ENCODE results near the gene RANBP17. TPM values are rescaled to one million over a fixed set of nuclear protein-coding genes. Genes with fewer than 3 reads are reported as not detected.
"Not testable (repeated sequence)": the region's sequence is repeated elsewhere in the genome, so short reads cannot be mapped to it uniquely, and the experiment has no call there.

Gene RANBP17
- total RNA-seq, 1 experiment from 2014 or later: 6.0 TPM

DNA sequence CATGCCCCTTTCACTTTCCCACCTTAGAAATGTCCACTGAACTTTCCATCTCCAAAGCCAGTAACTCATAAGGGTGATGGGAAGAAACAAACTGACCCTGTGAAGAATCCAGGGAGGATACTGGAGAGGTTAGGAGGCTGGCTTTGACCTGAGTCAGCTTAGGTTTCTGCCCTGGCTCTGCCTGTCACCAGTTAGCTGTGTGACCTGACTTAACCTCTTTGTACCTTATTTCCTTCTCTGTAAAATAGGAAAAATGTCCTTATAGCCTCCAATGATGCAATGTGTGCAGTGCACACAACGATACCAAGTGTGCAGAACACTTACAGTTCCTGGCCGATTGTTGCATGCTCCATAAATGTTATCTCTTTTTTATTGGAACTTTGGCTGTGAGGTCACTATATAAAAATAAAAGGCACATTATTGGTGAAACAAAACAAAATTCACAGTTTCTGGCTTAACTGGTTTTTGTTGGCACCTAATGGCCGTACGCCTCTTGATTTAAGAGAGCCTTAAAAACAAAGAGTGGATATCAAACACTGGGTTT, 40.5 kb upstream of the RANBP17 start:
- Histone ChIP-seq H3K9me3 (ENCODE audit: low read length) (no peaks in the 10 kb centered on the region), H3K4me3 (ENCODE audit: low read length) (no peak overlapping the region), H3F3A (ENCODE audit: low read length, unreplicated experiment) (no peaks in the 10 kb centered on the region), H3K4me1 (ENCODE audit: insufficient read depth, low read length) (no peaks in the 10 kb centered on the region), H2AFZ (ENCODE audit: low read length) (no peak overlapping the region), H4K20me1 (ENCODE audit: low read length) (no peaks in the 10 kb centered on the region), H3K27me3 (ENCODE audit: low read length) (no peaks in the 10 kb centered on the region), H3K9ac (ENCODE audit: low read length) (no peak overlapping the region), H3K27ac (ENCODE audit: low read length) (no peak overlapping the region), H3K36me3 (ENCODE audit: low read depth, low read length) (no peaks in the 10 kb centered on the region), H3K9me2 (replicated peaks; ENCODE audit: low read length) (no peaks in the 10 kb centered on the region), H3K79me2 (ENCODE audit: low read length) (no peaks in the 10 kb centered on the region), H3K4me2 (ENCODE audit: low read length) (no peak overlapping the region)
- TF ChIP-seq, protein P1, sequence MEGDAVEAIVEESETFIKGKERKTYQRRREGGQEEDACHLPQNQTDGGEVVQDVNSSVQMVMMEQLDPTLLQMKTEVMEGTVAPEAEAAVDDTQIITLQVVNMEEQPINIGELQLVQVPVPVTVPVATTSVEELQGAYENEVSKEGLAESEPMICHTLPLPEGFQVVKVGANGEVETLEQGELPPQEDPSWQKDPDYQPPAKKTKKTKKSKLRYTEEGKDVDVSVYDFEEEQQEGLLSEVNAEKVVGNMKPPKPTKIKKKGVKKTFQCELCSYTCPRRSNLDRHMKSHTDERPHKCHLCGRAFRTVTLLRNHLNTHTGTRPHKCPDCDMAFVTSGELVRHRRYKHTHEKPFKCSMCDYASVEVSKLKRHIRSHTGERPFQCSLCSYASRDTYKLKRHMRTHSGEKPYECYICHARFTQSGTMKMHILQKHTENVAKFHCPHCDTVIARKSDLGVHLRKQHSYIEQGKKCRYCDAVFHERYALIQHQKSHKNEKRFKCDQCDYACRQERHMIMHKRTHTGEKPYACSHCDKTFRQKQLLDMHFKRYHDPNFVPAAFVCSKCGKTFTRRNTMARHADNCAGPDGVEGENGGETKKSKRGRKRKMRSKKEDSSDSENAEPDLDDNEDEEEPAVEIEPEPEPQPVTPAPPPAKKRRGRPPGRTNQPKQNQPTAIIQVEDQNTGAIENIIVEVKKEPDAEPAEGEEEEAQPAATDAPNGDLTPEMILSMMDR (conservative IDR thresholded peaks at IDR 0.05; ENCODE audit: low read depth, low read length): no peak
- TF ChIP-seq EZH2phosphoT487 (IDR thresholded peaks at IDR 0.05; ENCODE audit: borderline replicate concordance, low read length) (no peak), EZH2 (IDR thresholded peaks at IDR 0.05; ENCODE audit: low read length, unreplicated experiment) (no peak)
- ATAC-seq: no peak
- intact Hi-C loops (cut with micrococcal nuclease): no loop called here
- CTCF ChIA-PET: no interaction called here
- DNase-seq: no peak
- no TSS peak for BruUV-seq (replicated peaks)
- POLR2A ChIA-PET (ENCODE audit: unreplicated experiment): no interaction called here

DNA sequence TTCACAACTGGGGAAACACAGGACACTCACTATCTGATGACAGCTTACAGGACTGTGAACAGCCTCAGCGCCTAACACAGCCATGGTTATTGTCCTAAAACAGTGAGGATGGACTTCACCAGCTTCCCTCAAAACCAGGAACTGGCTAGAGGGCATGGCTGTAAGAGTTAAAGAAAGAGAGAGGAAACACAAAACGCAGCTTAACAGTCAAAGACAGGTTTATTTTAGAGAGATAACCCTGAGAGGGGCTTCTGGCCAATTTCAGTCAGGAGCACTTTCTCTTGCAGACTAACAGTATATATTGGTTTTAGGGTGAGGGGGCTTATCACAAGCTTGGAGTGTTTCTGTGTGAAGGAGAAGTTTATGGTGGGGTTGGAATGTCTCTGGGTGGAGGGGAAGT, 35.7 kb upstream of the RANBP17 start:
- Histone ChIP-seq H3K4me2 (ENCODE audit: low read length) (no peak overlapping the region), H3K9me3 (ENCODE audit: low read length) (no peaks in the 10 kb centered on the region), H3F3A (ENCODE audit: low read length, unreplicated experiment) (no peaks in the 10 kb centered on the region), H3K79me2 (ENCODE audit: low read length) (no peaks in the 10 kb centered on the region), H3K9ac (ENCODE audit: low read length) (no peak overlapping the region), H3K4me3 (ENCODE audit: low read length) (no peak overlapping the region), H3K4me1 (ENCODE audit: insufficient read depth, low read length) (no peaks in the 10 kb centered on the region), H3K27me3 (ENCODE audit: low read length) (no peaks in the 10 kb centered on the region), H4K20me1 (ENCODE audit: low read length) (no peaks in the 10 kb centered on the region), H3K9me2 (replicated peaks; ENCODE audit: low read length) (no peaks in the 10 kb centered on the region), H3K36me3 (ENCODE audit: low read depth, low read length) (no peaks in the 10 kb centered on the region), H2AFZ (ENCODE audit: low read length) (no peak overlapping the region), H3K27ac (ENCODE audit: low read length) (no peak overlapping the region)
- DNase-seq (no peak), ATAC-seq (no peak)
- no TSS peak for BruUV-seq (replicated peaks)
- CTCF ChIA-PET: no interaction called here
- POLR2A ChIA-PET (ENCODE audit: unreplicated experiment): no interaction called here
- intact Hi-C loops (cut with micrococcal nuclease): no loop called here
- TF ChIP-seq, protein P1 (conservative IDR thresholded peaks at IDR 0.05; ENCODE audit: low read depth, low read length): no peak
- TF ChIP-seq EZH2phosphoT487 (IDR thresholded peaks at IDR 0.05; ENCODE audit: borderline replicate concordance, low read length): no peak
- TF ChIP-seq EZH2 (IDR thresholded peaks at IDR 0.05; ENCODE audit: low read length, unreplicated experiment): no peak

DNA sequence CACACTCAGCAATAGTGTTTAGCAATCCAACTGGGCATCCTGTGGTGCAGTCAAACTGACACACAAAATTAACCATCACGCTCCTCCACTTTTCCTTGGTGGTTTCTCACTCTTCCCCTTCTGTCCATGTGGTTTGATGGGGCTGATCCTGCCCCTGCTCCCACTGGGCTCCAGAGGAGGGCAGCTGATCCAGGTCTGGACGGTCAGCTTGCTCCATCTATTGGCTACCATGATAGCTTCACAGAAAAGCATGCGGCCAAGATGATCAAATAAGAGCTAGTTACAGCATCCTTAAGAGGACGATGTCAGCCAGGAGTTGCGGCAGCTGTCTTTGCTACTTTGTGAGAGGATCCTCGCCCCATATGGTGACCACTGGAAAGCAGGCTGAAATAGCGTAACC, 29.6 kb upstream of the RANBP17 start:
- POLR2A ChIA-PET (ENCODE audit: unreplicated experiment): no interaction called here
- DNase-seq: no peak
- no peaks in the 10 kb centered on the region for H3K9me2 ChIP-seq (replicated peaks; ENCODE audit: low read length)
- no peaks in the 10 kb centered on the region for H3K27me3 ChIP-seq (ENCODE audit: low read length)
- no peak overlapping the region for H3K4me3 ChIP-seq (ENCODE audit: low read length)
- BruUV-seq (replicated peaks): no TSS peak
- H3K4me1 ChIP-seq (ENCODE audit: insufficient read depth, low read length): no peaks in the 10 kb centered on the region
- H3K36me3 ChIP-seq (ENCODE audit: low read depth, low read length): no peaks in the 10 kb centered on the region
- CTCF ChIA-PET: no interaction called here
- H3K9ac ChIP-seq (ENCODE audit: low read length): no peak overlapping the region
- H3K9me3 ChIP-seq (ENCODE audit: low read length): no peaks in the 10 kb centered on the region
- no peak overlapping the region for H3K27ac ChIP-seq (ENCODE audit: low read length)
- H4K20me1 ChIP-seq (ENCODE audit: low read length): no peaks in the 10 kb centered on the region
- intact Hi-C loops (cut with micrococcal nuclease): no loop called here
- no peak for ATAC-seq
- no peak overlapping the region for H2AFZ ChIP-seq (ENCODE audit: low read length)
- no peaks in the 10 kb centered on the region for H3K79me2 ChIP-seq (ENCODE audit: low read length)
- H3K4me2 ChIP-seq (ENCODE audit: low read length): no peak overlapping the region
- no peaks in the 10 kb centered on the region for H3F3A ChIP-seq (ENCODE audit: low read length, unreplicated experiment)
- TF ChIP-seq, protein P1 (conservative IDR thresholded peaks at IDR 0.05; ENCODE audit: low read depth, low read length): no peak
- TF ChIP-seq EZH2phosphoT487 (IDR thresholded peaks at IDR 0.05; ENCODE audit: borderline replicate concordance, low read length) (no peak), EZH2 (IDR thresholded peaks at IDR 0.05; ENCODE audit: low read length, unreplicated experiment) (no peak)

DNA sequence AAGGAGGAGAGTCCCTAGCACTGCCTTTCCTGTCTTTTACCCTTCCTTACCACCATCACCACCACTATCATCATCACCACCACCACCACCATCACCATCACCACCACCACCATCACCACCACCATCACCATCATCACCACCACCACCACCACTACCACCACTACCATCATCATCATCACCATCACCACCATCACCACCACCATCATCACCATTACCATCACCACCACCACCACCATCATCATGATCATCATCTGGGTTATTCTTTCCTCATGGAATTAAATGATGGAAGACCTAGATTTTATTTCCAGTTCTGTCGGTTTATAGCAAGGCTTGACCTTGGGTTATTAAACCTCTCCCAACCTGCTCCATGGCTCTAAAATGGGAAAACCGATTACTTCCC, 27.8 kb upstream of the RANBP17 start:
- H3K36me3 ChIP-seq (ENCODE audit: low read depth, low read length); H4K20me1 ChIP-seq (ENCODE audit: low read length); DNase-seq; H3K9me2 ChIP-seq (replicated peaks; ENCODE audit: low read length); ATAC-seq; H3K79me2 ChIP-seq (ENCODE audit: low read length); BruUV-seq (replicated peaks); intact Hi-C loops (cut with micrococcal nuclease); H3K4me2 ChIP-seq (ENCODE audit: low read length); H3K9me3 ChIP-seq (ENCODE audit: low read length); H2AFZ ChIP-seq (ENCODE audit: low read length); H3K4me3 ChIP-seq (ENCODE audit: low read length); H3F3A ChIP-seq (ENCODE audit: low read length, unreplicated experiment); POLR2A ChIA-PET (ENCODE audit: unreplicated experiment); H3K27me3 ChIP-seq (ENCODE audit: low read length); H3K9ac ChIP-seq (ENCODE audit: low read length); CTCF ChIA-PET; H3K4me1 ChIP-seq (ENCODE audit: insufficient read depth, low read length); H3K27ac ChIP-seq (ENCODE audit: low read length): not testable (repeated sequence)
